ENCODE measurements around the gene DACH2. TPM values are rescaled to one million over a fixed set of nuclear protein-coding genes. Genes with fewer than 3 reads are reported as not detected.

DACH2 gene
- total and polyA plus RNA-seq, 2 of the 4 experiments (the other 2 are of a cell fraction) = 2.8 to 3.8 TPM

- Histone ChIP-seq H2BK5ac (ENCODE audit: low read depth, low read length, poor library complexity, severe bottlenecking) (no peak overlapping the region), H3K4me1 (ENCODE audit: control insufficient read depth, insufficient read depth, low read length) (no peaks in the 10 kb centered on the region), H3K4me2 (ENCODE audit: low read depth, low read length) (no peak overlapping the region), H3K9ac (ENCODE audit: low read depth, low read length) (no peak overlapping the region), H4K8ac (ENCODE audit: low read depth in 2 of 2, low read length in 2 of 2) (no peak overlapping the region), H2AFZ (replicated peaks; ENCODE audit: low read length, poor library complexity) (no peak overlapping the region), H2BK15ac (ENCODE audit: low read depth, low read length) (no peak overlapping the region), H3K23ac (ENCODE audit: low read depth, low read length) (no peak overlapping the region), H4K20me1 (ENCODE audit: insufficient read depth, low read length) (no peaks in the 10 kb centered on the region), H3K4ac (ENCODE audit: low read depth, low read length) (no peak overlapping the region), H3K9me3 (ENCODE audit: control insufficient read depth, insufficient read depth, low read length) (no peaks in the 10 kb centered on the region), H4K5ac (ENCODE audit: low read depth, low read length) (no peak overlapping the region), H3K36me3 (ENCODE audit: control insufficient read depth, insufficient read depth, low read length) (no peaks in the 10 kb centered on the region), H2BK20ac (ENCODE audit: low read depth, low read length) (no peak overlapping the region), H3K27ac (ENCODE audit: insufficient read depth, low read length) (no peak overlapping the region), H3K4me3 (ENCODE audit: insufficient read depth, low read depth, low read length) (no peak overlapping the region), H3K27me3 (ENCODE audit: control insufficient read depth, insufficient read depth, low read length) (no peaks in the 10 kb centered on the region), H3K56ac (ENCODE audit: extremely low read depth, insufficient read depth, low read length) (no peak overlapping the region), H2AK9ac (replicated peaks; ENCODE audit: low read depth, low read length, poor library complexity) (no peak overlapping the region), H2BK120ac (ENCODE audit: low read depth, low read length) (no peak overlapping the region), H3K14ac (replicated peaks; ENCODE audit: low read depth, low read length) (no peak overlapping the region), H2AK5ac (ENCODE audit: low read depth, low read length) (no peak overlapping the region), H3K18ac (ENCODE audit: low read depth, low read length) (no peak overlapping the region), H3K9me1 (ENCODE audit: insufficient read depth, low read length) (no peaks in the 10 kb centered on the region), H4K91ac (ENCODE audit: insufficient read depth, low read depth, low read length) (no peak overlapping the region), H3K79me1 (ENCODE audit: low read depth in 1 of 2, low read length in 2 of 2) (no peaks in the 10 kb centered on the region)
- CTCF ChIA-PET = no interaction called here
- BruUV-seq (replicated peaks) = no TSS peak
- TF ChIP-seq RFX5 (IDR thresholded peaks at IDR 0.05; ENCODE audit: low read depth, low read length) (no peak), NFE2L2 (IDR thresholded peaks at IDR 0.05; ENCODE audit: low read depth, low read length) (no peak), FOS (IDR thresholded peaks at IDR 0.05; ENCODE audit: low read depth, low read length) (no peak), BHLHE40 (IDR thresholded peaks at IDR 0.05; ENCODE audit: low read depth, low read length) (no peak), CTCF (conservative IDR thresholded peaks at IDR 0.05; ENCODE audit: low read depth, low read length) (no peak), SMC3 (IDR thresholded peaks at IDR 0.05; ENCODE audit: low read depth, low read length) (no peak), CHD1 (IDR thresholded peaks at IDR 0.05; ENCODE audit: low read depth, low read length) (no peak), RAD21 (IDR thresholded peaks at IDR 0.05; ENCODE audit: low read length) (no peak), MAZ (IDR thresholded peaks at IDR 0.05; ENCODE audit: borderline replicate concordance, low read depth, low read length) (no peak), RCOR1 (IDR thresholded peaks at IDR 0.05; ENCODE audit: insufficient replicate concordance, low read length) (no peak)
- WGBS, 2 experiments (ENCODE audit: extremely low coverage in 2 of 2, insufficient read length in 1 of 2) = no CpG with 5 or more reads among the region's 2 CpGs
- intact Hi-C loops (cut with micrococcal nuclease) = no loop called here
- POLR2A ChIA-PET (ENCODE audit: unreplicated experiment) = no interaction called here
- peak; percentile 6 for DNase-seq
- ATAC-seq (ENCODE audit: low read depth) = no peak
- in situ Hi-C loops (cut with MboI; ENCODE audit: low sequenced_read_pairs) = no loop called here
- dilution Hi-C loops (cut with HindIII; ENCODE audit: low sequenced_read_pairs, unreplicated experiment) = no loop called here
Measured at GRCh38 chrX:86604607-86605006, 456.4 kb downstream of the DACH2 start.

Measured in IMR-90 (cell line).